Astrocyte (in vitro differentiated cells and primary cell): Measurements from ENCODE around the gene NFS1. TPM values are rescaled to one million over a fixed set of nuclear protein-coding genes. Genes with fewer than 3 reads are reported as not detected.

Experiments
- DNase-seq: peaks from one replicate; pipeline ENCODE4 v3.0.0-alpha.2; 2010; ENCODE audit warnings: low read depth
- FAIRE-seq: peaks from 2 replicates; lab custom pipeline; 2011; peaks lifted over from hg19 to GRCh38; lab: Jason Lieb, UNC
- H2AFZ ChIP-seq: 2 replicates; pipeline ENCODE4 v1.6.0; 2012; ENCODE audit warnings: low read depth, low read length, inconsistent platforms
- H3K27ac ChIP-seq: 2 replicates; pipeline ENCODE4 v1.5.1; 2011; ENCODE audit warnings: low read depth, low read length, inconsistent platforms
- H3K27me3 ChIP-seq: 2 replicates; pipeline ENCODE4 v1.6.0; 2011; ENCODE audit warnings: low read length, inconsistent platforms; ENCODE audit not compliant: insufficient read depth
- H3K36me3 ChIP-seq: 2 replicates; pipeline ENCODE4 v1.5.1; 2011; ENCODE audit warnings: low read length, inconsistent platforms; ENCODE audit not compliant: insufficient read depth
- H3K4me1 ChIP-seq: 2 replicates; pipeline ENCODE4 v1.5.1; 2011; ENCODE audit warnings: low read length, inconsistent platforms; ENCODE audit not compliant: insufficient read depth
- H3K4me2 ChIP-seq: 2 replicates; pipeline ENCODE4 v1.6.0; 2012; ENCODE audit warnings: low read length, inconsistent platforms
- H3K4me3 ChIP-seq: 2 replicates; pipeline ENCODE4 v1.5.1; 2011; ENCODE audit warnings: low read depth, mild to moderate bottlenecking, low read length, inconsistent platforms; ENCODE audit not compliant: insufficient read depth
- H3K79me2 ChIP-seq: 2 replicates; pipeline ENCODE4 v1.6.0; 2012; ENCODE audit warnings: mild to moderate bottlenecking, low read length, inconsistent platforms; ENCODE audit not compliant: insufficient read depth
- H3K9ac ChIP-seq: 2 replicates; pipeline ENCODE4 v1.6.0; 2012; ENCODE audit warnings: mild to moderate bottlenecking, low read length, inconsistent platforms
- H3K9me3 ChIP-seq: 2 replicates; pipeline ENCODE4 v1.5.1; 2012; ENCODE audit warnings: low read depth, mild to moderate bottlenecking, low read length, inconsistent platforms; ENCODE audit not compliant: insufficient read depth
- H4K20me1 ChIP-seq: 2 replicates; pipeline ENCODE4 v1.6.0; 2012; ENCODE audit warnings: low read length, inconsistent platforms; ENCODE audit not compliant: insufficient read depth
- H3K27ac Mint-ChIP-seq: one replicate; pipeline ENCODE4 v1.8.0; 2021; ENCODE audit warnings: mild to moderate bottlenecking, mixed read lengths; ENCODE audit not compliant: unreplicated experiment
- H3K27me3 Mint-ChIP-seq: one replicate; pipeline ENCODE4 v1.8.0; 2021; ENCODE audit warnings: low read depth, mixed read lengths; ENCODE audit not compliant: unreplicated experiment
- H3K36me3 Mint-ChIP-seq: one replicate; pipeline ENCODE4 v1.8.0; 2021; ENCODE audit warnings: low read depth, mixed read lengths; ENCODE audit not compliant: unreplicated experiment
- H3K4me1 Mint-ChIP-seq: one replicate; pipeline ENCODE4 v1.8.0; 2021; ENCODE audit warnings: low read depth, mixed read lengths; ENCODE audit not compliant: unreplicated experiment
- H3K4me3 Mint-ChIP-seq: one replicate; pipeline ENCODE4 v1.8.0; 2021; ENCODE audit warnings: mild to moderate bottlenecking, moderate library complexity, mixed read lengths; ENCODE audit not compliant: unreplicated experiment
- H3K9me3 Mint-ChIP-seq: one replicate; pipeline ENCODE4 v1.8.0; 2021; ENCODE audit warnings: mild to moderate bottlenecking, mixed read lengths; ENCODE audit not compliant: unreplicated experiment
- EZH2 ChIP-seq: IDR thresholded peaks from 2 replicates; pipeline ENCODE4 v1.6.1; 2012; ENCODE audit warnings: mild to moderate bottlenecking, low read length, inconsistent platforms; ENCODE audit not compliant: insufficient read depth
- total RNA-seq: library from RNA; stranded (reverse); gene quantifications from 2 replicates; pipeline ENCODE4 v1.2.1, GENCODE V29; 2021
- TF ChIP-seq, protein P1 (sequence below): IDR thresholded peaks from 2 replicates; pipeline ENCODE4 v1.5.1; 2011; ENCODE audit warnings: low read depth, mild to moderate bottlenecking, inconsistent platforms, low read length, moderate library complexity; ENCODE audit not compliant: insufficient read depth

NFS1 gene
- total RNA-seq, 1 donor from 2014 or later = 30.3 TPM

DNA sequence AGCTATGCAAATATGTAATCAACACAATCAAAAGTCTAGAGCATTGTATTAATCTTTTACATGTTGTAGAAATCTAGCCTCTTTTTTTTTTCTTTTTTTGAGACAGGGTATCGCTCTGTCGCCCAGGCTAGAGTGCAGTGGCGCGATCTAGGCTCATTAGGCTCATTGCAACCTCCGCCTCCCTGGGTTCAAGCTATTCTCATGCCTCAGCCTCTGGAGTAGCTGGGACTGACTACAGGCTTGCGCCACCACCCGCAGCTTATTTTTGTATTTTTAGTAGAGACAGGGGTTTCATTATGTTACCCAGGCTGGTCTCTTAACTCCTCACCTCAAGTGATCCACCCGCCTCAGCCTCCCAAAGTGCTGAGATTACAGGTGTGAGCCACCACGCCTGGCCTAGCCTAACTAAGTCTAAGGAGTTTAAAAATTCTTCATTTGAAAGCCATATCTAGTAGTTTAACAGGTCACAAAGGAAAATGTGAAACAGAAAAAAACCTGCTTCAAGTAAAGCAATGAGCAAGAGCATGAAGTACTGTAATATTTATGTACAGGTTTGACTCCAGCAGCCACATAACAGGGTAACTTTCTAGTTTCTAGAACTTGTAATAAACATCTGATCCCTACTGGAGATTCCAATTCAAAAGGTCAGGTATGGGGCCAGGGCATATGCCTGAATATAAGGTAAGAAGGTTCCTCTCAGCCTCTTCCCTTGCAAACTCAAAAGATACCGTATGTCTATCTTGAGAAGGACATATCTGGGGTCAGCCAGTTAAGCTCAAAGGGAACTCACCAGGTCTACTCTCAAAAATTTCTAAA lies 38.8 kb downstream of the NFS1 start:
- Histone ChIP-seq H3K9me3 (no peaks in the 10 kb centered on the region), H3K27me3 (no peaks in the 10 kb centered on the region), H3K4me2 (peak overlapping the region; percentile 97), H2AFZ (no peak overlapping the region), H4K20me1 (peaks cover 88% of the 10 kb centered on the region), H3K9ac (no peak overlapping the region), H3K36me3 (no peaks in the 10 kb centered on the region), H3K27ac (peak overlapping the region; percentile 15), H3K79me2 (peaks cover 97% of the 10 kb centered on the region), H3K4me1 (peaks cover 22% of the 10 kb centered on the region), H3K4me3 (no peak overlapping the region)
- Mint-ChIP-seq H3K4me3 (peak overlapping the region; percentile 50), H3K27me3 (no peaks in the 10 kb centered on the region), H3K4me1 (peaks cover 37% of the 10 kb centered on the region), H3K36me3 (no peaks in the 10 kb centered on the region), H3K9me3 (no peaks in the 10 kb centered on the region), H3K27ac (peak overlapping the region; percentile 17)
- FAIRE-seq = no peak
- TF ChIP-seq, protein P1, sequence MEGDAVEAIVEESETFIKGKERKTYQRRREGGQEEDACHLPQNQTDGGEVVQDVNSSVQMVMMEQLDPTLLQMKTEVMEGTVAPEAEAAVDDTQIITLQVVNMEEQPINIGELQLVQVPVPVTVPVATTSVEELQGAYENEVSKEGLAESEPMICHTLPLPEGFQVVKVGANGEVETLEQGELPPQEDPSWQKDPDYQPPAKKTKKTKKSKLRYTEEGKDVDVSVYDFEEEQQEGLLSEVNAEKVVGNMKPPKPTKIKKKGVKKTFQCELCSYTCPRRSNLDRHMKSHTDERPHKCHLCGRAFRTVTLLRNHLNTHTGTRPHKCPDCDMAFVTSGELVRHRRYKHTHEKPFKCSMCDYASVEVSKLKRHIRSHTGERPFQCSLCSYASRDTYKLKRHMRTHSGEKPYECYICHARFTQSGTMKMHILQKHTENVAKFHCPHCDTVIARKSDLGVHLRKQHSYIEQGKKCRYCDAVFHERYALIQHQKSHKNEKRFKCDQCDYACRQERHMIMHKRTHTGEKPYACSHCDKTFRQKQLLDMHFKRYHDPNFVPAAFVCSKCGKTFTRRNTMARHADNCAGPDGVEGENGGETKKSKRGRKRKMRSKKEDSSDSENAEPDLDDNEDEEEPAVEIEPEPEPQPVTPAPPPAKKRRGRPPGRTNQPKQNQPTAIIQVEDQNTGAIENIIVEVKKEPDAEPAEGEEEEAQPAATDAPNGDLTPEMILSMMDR = no peak
- TF ChIP-seq EZH2 = no peak
- no peak for DNase-seq

DNA sequence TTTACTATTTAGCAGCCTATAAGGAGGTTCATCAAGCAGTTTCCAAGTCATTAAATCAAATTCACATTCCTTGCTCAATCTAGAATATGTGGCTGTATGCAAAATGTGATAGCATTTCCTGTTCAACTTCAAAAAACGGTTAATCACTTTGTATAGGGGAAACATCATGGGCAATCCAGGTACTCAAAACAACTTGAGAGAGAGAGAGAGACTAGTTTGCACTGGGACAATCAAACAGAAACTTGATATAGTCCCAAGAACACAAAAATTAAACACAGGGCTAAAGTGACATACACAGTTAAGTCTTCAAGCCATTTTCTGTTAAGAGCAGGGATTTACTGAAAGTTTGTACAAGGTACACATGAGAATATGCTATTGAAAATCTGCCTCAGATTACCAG lies 41.9 kb downstream of the NFS1 start:
- peaks cover 19% of the 10 kb centered on the region for H3K36me3 ChIP-seq
- no peak for DNase-seq

DNA sequence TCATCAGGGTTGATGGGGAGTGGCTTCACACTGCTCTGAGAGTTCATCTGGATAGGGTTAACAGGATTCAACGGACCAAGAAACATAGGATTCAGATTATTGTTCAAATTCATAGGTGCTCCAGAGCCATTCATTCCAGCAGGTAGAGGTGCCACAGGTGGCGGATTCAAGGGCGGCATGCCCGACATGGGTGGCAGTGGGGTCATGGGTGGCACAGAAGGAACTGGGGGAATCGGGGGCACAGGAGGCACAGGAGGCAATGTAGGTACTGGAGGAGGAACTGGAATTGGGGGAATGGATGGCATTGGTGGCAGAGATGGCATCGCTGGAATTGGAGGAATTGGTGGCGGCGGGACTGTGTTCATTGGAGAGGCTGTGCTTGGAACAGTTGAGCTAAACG lies 44.7 kb downstream of the NFS1 start:
- peaks cover 21% of the 10 kb centered on the region for H3K36me3 ChIP-seq

More for the DNA sequence above, 41.9 kb downstream of the NFS1 start:
- no peak overlapping the region for H3K9ac ChIP-seq
- H3K79me2 ChIP-seq = peaks cover 100% of the 10 kb centered on the region
- peaks cover 14% of the 10 kb centered on the region for H3K4me1 ChIP-seq
- no peak overlapping the region for H3K27ac ChIP-seq
- H3K4me1 Mint-ChIP-seq = peaks cover 31% of the 10 kb centered on the region
- H3K9me3 Mint-ChIP-seq = no peaks in the 10 kb centered on the region
- no peak overlapping the region for H3K27ac Mint-ChIP-seq
- no peak for FAIRE-seq
- peaks cover 98% of the 10 kb centered on the region for H4K20me1 ChIP-seq
- H3K27me3 ChIP-seq = no peaks in the 10 kb centered on the region
- H2AFZ ChIP-seq = no peak overlapping the region
- no peak for TF ChIP-seq EZH2
- no peak overlapping the region for H3K4me3 Mint-ChIP-seq
- peaks cover 1% of the 10 kb centered on the region for H3K36me3 Mint-ChIP-seq
- no peak overlapping the region for H3K4me3 ChIP-seq
- no peaks in the 10 kb centered on the region for H3K9me3 ChIP-seq
- no peaks in the 10 kb centered on the region for H3K27me3 Mint-ChIP-seq
- no peak overlapping the region for H3K4me2 ChIP-seq

More for the DNA sequence above, 44.7 kb downstream of the NFS1 start:
- Mint-ChIP-seq H3K27me3 (no peaks in the 10 kb centered on the region), H3K4me3 (no peak overlapping the region), H3K27ac (no peak overlapping the region), H3K36me3 (peaks cover 2% of the 10 kb centered on the region), H3K9me3 (no peaks in the 10 kb centered on the region), H3K4me1 (peaks cover 6% of the 10 kb centered on the region)
- Histone ChIP-seq H3K9ac (no peak overlapping the region), H3K9me3 (no peaks in the 10 kb centered on the region), H3K4me3 (no peak overlapping the region), H4K20me1 (peaks cover 97% of the 10 kb centered on the region), H3K27me3 (no peaks in the 10 kb centered on the region), H3K79me2 (peaks cover 100% of the 10 kb centered on the region), H3K4me2 (no peak overlapping the region), H3K27ac (no peak overlapping the region), H2AFZ (no peak overlapping the region), H3K4me1 (no peaks in the 10 kb centered on the region)
- no peak for FAIRE-seq
- DNase-seq = no peak
- TF ChIP-seq, protein P1 = no peak
- TF ChIP-seq EZH2 = no peak
